Stimulated activated CD4-positive, alpha-beta T cell treated with anti-CD3 and anti-CD28 coated beads, Interleukin-1b, Interleukin-23, amount 100 ng/mL, for 4 hours (primary cell): ENCODE measurements around the gene CHST14.

ENCODE experiments used
- DNase-seq, 2 donors: peaks; one replicate each; pipeline ENCODE4 v3.0.0-alpha.2; 2020; ENCODE audit warnings: low read depth in 2 of 2

Gene CHST14, protein sequence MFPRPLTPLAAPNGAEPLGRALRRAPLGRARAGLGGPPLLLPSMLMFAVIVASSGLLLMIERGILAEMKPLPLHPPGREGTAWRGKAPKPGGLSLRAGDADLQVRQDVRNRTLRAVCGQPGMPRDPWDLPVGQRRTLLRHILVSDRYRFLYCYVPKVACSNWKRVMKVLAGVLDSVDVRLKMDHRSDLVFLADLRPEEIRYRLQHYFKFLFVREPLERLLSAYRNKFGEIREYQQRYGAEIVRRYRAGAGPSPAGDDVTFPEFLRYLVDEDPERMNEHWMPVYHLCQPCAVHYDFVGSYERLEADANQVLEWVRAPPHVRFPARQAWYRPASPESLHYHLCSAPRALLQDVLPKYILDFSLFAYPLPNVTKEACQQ

DNA sequence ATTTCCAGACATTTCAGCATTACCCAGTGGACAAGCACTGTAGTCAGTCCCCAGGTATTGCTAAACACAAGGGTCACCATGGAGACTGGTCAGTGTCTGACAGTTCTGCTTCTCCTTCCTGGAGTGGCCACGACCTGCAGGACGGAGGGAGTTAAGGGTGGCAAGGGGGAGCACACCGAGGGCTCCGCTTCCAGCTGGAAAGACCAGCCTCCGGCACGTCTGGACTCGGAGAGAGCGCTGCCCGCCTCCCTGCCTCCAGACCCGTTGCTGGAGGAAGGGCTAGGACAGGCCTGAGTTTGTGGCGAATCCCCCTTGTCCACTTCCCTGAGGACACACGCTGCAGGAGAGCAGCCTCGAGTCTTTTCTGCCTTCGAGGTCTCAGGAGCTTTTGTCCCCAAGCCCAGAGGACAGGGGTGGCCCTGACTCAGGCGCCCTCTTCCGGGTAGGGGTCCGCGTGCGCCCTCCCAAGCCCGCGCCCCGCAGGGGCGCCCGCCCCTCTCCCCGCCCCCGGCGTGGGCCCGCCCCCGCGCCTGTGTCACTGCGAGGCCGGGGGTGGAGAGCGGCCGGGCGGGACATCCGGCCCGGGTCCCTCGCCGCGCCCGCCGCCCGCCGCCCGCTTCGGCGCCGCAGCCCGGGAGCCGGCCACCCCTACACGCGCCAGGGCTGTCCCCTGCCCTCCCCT is at the start of gene CHST14:
Gene CHST14, plus strand, starts transcription at position 562 of the 682 bp plus-strand sequence. CDS start 230 bp downstream, outside the sequence.
- DNase-seq: peak; percentile 45 to 60

DNA sequence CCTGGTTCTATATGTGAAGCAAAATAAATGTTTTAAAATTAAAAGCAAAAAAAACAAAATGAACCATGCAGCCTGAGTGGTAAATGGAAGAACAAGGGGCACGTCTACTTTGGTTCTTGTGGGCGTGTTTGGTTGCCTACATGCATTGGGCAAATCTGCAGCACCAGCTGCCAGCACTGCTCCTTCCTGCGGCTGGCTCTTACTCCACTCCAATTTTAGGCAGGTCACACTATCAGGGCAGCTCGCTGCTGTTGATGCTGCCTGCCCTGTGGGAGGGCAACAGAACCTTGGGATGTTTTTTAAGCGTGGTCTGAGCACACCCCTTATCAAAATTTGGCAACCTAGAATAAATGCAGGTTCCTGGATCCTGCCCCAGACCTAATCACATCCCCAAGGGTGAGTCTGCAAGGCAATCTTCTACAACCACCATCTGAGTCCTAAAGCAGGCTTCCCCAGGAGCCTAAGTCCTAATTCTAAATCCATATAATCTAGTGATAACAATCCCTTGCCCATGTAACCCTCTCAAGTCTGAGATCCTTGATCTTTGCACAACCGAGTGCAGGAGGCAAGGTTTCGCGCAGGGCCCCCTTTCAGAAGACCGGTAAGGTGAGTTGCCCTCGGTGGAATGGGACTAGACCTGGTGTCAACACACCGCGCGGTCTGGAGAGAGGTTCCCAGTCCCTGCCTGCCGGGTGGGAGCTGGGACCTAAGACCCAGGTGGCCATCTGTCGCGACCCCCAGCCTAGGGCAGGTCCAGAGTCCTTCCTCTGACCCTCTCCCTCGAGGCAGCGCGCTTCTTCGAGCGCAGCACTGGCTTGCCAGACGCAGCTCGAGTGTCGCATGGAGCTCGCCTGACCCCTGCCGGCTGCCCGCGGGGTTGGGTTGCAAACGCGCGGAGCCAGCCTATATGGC is 49.3 kb upstream of the CHST14 start:
- peak; percentile 80 to 83 for DNase-seq

DNA sequence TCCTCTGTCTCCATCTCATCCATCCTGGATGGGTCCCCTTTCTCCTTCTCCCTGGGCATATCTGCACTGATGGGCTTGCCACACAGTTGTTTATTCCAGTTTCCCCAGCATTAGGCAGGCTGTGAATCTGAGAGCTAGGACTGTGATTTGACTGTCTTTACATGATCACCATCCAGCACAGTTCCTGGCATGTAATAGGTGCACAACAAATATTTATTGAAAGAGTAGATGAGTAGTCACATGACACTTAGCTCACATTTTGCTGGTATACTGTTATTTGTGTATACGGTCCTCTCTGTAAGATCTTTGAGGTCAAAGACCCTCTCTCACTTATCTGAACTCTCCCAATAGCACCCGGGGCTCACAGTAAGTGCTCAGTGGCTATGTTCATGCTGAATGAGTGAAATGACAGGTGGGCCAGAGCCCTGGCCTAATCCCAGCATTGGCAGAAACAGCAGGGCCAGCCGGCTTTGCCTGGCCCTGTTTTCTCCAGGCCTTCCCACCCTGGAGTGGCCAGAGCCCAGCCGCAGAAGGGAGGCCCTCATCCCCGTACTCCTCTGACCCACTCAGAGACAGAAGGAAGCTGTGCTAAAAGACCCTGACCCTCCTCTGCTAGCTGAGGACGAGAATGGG is 46.2 kb upstream of the CHST14 start:
- no peak for DNase-seq

DNA sequence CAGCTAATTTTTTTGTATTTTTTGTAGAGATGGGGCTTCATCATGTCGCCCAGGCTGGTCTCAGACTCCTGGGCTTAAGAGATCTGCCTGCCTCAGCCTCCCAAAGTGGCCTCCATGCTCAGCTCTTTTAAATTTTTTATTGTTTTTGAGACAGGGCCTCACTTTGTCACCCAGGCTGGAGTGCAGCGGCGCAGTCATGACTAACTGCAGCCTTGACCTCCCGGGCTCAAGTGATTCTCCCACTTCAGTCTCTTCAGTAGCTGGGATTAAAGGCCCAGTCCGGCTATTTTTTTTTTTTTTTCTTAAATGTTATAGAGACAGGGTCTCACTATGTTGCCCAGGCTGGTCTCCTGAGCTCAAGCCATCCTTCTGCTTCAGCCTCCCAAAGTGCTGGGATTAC is 45.1 kb upstream of the CHST14 start:
- DNase-seq: no peak

DNA sequence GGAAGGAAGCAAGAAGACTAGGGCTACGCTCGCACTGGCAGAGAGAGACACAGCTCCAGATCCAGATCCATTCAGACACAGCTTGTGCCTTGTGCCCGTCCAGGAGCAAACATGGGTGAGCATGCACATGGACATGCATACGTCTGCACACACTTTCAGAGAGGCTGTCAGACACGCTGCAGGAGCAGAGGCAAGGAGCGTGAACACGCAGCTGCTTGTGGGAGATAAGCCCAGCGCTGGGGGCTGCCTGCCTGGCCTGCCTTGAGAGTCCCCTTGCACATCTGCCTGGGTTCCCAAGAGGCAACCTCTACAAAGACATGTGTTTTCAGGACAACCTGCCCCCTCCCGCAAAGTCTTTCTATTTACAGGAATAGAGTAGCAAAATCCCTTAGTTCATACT is 43.6 kb upstream of the CHST14 start:
- DNase-seq: no peak

DNA sequence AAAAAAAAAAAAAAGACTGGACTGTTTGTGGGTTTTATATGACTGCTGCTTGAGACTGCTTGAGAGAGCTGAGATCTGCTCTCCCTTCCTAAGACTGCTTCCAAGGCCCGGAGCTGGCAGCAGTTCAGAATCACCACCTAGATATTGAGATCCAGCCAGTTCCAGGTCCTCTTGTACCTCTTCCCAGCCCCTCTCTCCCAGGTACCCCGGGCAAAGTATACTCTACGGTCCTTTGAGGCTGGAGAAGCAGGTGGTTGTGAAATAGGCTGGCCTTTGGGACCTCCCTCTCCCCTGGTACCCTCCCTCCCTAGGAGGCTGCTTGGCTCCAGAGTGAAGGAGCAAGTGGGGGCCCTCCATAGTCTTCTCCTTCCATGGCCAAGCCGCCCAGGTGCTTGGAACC is 42.6 kb upstream of the CHST14 start:
- DNase-seq: no peak

DNA sequence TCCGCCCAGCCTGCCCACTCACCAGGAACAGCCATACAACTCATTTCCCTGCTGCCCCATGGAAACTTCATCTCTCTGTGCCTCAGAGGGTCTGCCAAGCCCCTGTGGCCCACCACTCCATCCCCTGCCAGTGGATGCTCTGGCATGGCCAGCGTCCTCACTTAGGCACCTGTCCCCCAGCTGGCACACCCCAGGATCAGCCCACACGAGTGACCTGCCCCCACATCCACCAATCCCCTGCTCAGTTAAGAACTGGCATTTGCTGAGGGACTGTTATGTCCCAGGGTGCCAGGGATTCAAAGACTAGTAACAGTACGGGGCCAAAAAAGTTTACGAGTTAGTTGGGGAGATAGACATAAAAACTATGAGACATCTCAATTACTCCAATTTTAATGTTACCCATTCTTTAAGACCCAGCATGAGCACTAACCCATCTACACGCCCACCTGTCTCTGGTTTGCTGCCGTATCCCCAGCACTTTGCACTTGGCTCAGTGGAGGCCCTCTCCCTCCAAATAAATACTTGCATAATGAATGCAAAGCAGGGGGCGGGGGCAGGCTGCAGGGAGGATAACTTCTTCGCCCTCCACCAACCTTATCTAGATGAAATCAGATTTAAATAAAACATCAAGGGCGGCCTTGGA is 41.6 kb upstream of the CHST14 start:
- DNase-seq: no peak

DNA sequence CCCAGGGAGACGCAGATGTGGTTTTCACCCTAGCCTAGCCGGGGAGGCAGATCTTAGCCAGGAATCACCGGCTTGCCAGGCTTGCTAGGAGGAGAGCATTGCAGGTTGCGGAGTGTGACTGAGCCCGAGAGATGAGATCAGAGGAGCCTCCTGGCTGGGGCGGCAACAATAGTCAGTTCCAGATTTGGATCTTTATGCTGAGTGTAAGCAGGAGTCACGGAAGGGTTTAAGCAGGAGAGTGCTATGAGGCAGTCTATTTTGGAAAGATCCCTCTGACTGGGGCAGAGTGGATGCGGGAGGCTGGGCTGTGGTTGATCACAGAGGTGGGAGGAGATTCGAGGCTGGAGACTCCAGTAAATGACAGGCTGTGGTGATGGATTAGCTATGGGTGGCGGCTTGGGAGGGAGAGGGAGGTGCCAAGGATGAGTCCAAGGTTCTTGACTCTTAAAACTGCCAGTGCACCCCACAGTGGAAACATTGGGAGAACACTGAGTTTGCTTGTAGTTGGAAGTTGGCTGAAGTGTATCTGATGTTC is 40.4 kb upstream of the CHST14 start:
- no peak for DNase-seq

DNA sequence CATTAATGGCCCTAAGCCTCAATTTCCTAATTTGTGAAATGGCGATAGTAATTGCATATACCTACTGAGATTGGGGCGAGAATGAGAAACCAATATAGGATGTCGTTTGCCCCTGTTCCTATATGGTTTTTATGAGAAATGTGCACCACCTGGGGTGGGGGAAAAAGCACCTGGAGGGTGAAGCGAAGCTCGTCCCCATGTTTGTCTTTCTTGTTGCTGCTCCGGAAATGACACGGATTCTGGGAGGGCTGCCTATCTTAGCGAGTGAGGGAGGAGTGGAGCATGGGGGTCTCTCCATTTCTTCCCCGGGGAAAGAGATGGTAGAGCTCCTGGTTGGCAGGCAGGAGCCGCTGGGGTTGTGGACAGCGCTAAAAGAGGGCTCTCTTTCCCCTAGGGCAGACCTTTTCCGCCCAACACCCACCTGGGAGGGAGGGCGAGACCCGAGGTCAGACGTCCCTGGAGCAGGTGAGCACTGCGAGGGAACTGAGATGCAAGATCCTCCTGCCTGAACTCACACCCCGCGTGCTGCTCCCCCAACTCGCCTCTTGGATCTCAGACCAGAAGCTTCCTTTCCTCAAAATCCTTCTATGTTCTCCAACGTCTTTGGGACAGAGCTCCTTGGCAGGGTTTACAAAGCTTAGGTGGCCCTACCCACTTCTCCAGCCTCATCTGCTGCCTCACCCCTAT is 35.6 kb upstream of the CHST14 start:
- DNase-seq: no peak

DNA sequence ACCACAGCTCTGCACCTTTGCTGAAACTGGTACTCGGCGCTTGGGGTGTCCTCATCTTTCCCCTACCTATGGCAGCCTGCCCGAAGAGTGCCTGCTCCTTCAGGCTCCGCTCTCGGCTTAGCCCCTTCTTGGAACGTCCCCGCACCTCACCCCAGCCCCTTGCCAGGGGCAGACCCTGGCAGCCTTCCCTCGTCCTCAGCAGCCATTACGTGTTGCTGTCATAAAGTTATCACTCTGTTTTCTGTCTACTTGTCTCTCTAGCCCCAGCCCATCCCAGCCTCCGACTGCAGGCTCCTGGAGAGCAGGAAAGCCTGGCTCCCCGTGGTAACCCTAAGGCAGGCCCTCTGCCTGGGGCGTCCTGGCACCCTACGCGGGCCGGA is 35.1 kb upstream of the CHST14 start:
- DNase-seq: no peak

DNA sequence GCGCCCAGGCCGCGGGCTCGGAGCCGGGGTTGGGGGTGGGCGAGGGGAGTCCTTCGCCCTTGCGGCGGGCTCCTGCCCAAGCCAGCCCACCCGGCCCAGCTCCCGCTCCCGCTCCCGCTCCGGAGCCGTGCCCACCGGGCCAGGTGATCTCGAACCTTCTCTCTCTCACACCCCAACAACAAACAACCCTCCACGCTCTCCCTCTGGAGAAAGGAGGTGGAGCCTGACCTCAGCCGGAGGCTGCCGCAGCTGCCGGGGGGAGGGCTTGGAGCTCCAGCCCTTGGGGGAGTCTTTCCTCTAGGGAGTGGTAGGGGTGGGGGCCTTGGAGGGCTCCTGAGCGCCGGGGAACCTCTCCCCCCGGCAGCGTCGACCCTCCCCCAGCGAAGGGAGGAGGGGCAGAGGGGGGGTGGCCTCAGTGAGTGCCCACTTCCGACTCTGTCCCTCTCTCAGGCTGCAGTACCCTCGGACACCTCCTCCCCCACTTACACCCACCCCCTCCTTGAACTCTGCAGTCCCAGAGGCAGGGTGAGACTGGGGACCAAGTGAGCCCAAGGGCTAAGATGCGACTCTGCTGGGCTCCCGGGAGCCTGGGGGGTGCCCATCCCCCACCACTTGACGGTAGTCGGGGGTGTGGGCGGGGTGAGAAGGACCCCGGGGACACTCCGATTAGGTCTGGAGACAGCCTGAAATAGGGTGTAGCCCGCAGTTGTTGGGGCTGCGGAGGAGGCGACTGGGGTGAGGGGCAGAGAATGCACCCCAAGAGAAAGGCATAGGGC is 34.5 kb upstream of the CHST14 start:
- no peak for DNase-seq

DNA sequence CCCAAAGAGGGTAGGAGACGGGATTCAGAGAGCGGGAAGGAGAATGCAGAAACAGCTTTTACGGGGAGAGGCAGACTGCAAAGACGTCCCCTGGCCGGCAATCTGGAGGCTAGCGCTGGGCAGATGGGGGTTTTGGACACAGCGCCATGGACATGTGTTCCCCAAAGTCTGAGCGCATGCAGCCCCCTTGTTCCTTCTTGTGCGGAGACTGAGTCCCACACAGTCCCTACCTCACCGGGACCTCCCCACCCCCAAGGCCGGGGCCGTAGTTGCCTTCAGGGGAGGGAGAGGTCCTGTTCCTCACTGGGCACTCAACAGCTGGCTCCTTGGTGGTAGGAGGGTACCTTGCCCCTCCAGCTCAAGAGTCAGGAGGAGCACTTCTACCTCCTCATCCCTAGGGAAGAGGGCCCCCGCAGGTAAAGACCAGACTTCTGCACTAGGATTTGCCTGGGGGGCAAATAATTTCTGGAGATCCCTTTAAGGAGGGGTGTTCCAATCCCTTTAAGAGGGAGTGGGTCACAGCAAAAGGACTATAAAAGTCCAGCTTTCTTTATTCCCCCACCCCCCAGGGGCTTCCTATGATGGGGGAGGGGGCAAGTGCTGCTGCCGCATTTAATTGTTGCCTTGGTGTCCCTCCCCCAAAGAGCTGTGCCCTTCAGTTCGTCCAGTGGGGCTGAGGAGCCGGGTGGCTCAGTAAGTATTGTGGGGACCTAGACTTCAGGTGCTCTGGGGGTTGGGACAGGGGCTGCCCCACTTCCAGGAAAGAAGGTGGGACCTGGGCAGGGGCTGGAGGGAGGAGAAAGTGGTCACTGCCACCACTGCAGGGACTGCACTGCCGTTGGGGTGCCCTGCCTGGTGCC is 33.7 kb upstream of the CHST14 start:
- DNase-seq: no peak

DNA sequence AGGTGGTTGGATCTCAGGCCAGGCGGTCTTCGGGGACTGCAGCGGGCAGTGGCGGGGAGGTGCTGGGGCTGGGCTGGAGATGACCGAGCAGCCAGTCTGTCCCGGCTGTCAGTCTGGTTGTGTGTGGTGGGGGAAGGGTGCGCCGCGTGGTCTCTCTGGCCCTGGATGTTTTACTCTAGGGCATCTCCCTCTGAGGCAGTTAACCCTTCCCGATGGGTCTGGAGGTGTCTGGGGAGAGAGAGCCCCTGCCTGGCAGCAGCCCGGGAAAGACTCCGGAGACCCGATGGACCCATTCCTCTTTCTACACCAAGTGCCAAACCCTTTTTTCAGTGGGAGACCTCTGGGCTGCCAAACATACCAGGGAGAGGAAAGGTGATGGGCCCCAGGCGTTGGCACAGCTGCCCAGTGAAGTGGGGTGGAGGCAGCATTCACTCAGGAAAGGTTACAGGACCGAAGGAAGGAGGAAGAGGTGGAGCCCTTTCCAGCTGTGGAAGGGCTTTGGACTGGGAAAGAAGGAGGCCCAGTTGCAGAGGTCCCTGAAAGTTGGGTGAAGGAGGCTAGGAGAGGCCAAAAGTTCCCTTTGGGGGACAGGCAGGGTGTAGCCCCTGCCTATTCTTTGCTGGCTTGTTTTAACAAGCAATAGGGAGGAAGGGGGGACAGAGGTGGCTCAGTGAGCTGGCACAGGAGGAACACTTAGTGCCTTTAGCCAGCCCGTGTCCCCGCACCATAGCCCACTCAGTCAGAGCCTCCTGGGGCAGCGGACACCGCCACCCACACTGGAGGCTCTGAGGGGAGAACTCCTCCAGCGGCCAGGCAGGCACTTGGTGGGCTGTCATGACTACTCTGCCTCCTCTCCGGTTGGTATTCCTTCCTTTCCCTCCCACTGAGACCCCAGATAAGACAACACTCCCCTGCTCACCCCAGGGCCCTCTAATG is 32.8 kb upstream of the CHST14 start:
- DNase-seq: no peak

DNA sequence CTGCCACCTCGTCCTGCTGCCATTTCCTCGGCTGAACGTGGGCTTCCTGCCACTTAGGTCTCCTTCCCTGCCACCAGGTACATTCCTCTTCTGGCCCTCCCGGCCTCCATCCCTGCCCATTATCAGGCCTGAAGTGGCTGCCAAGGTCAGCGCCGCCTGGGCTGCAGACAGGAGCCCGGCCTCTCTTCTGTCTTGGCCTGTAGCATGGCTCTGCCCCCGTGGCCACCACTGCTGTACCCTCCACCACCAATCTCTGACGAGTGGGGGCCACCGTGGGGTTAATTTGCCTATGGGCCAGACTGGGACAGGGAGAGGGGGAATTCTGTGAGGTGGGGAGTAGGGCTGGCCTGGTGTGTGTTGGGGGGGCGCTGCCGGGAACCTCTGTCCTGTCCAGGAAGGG is 32.1 kb upstream of the CHST14 start:
- DNase-seq: no peak

DNA sequence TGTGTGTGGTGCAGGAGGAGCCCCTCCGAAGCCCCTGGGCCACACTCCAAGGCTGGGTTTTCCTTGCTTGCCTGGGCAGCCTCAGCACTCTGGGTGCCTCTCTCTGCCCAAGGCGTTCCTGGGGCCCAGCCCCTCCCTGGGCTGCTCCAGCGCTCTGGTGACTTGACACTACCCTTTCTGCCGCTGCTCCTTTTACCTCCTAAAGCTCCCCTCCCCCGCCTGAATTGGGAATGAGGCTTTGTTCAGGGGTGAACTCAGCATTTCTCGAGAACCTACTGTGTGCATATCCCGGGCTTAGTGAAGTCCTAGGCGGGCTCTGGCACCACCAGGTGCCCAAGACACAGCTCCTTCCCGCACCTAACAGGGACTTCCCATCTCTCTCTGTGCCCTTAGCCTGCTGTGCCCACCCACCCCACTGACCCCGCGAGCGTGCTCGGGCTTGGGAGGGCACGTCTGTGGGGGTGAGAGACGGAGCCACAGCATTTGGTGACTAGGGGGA is 31.3 kb upstream of the CHST14 start:
- DNase-seq: no peak

DNA sequence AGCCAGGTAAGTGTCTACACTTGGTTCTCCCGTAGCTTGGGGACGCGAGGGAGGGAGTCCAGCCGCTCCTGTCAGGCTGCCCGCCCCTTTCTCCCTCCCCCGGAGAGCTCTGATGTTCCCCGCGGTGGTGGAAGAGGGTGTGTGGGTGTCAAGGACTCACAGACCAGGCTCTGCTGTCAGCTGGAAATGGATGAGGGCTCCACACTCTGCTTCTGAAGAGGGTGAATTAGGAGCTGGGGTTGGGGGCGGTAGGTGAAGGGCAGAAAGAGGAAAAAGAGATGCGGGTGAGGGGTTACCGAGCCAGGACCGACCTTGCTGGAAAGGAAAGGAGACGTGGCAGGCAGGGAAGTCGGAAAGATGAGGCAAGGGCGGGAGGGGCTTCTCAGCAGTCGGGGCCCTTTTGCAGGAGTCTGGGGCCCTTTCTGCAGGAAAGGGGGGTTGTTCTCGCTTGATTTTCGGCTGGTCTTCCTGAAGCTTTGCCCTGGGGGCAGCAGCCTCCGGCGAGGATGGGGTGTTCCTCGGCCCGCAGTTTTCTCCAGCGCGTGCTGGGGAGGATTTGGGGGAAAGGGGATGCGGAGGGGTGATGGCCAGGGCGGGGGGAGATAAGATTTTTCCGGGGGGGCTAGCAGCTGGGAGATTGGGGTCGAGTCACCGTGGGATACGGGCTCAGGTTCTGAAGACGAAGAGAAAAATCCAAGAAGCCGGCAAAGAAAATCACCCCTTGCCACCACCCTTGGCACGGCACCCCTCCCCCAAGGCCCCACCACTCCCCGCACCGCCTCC is 30.6 kb upstream of the CHST14 start:
- no peak for DNase-seq
